BLaER1 (cell line): ENCODE data around the gene LGALS3BP.
"Not testable (repeated sequence)": the region's sequence is repeated elsewhere in the genome, so short reads cannot be mapped to it uniquely, and the experiment has no call there.

Experiments used
- H3K27ac ChIP-seq: shearing (Covaris generic); formaldehyde crosslinking; 2 replicates; pipeline ENCODE4 v1.8.1; 2022
- H3K27me3 ChIP-seq: shearing (Covaris generic); formaldehyde crosslinking; 2 replicates; pipeline ENCODE4 v1.8.1; 2022
- H3K36me3 ChIP-seq: shearing (Covaris generic); formaldehyde crosslinking; 2 replicates; pipeline ENCODE4 v1.8.1; 2022
- H3K4me1 ChIP-seq: shearing (Covaris generic); formaldehyde crosslinking; 2 replicates; pipeline ENCODE4 v1.8.1; 2022
- H3K4me2 ChIP-seq: shearing (Covaris generic); formaldehyde crosslinking; 2 replicates; pipeline ENCODE4 v1.8.1; 2022
- H3K4me3 ChIP-seq: shearing (Covaris generic); formaldehyde crosslinking; 2 replicates; pipeline ENCODE4 v1.8.1; 2022
- H3K9ac ChIP-seq: shearing (Covaris generic); formaldehyde crosslinking; 2 replicates; pipeline ENCODE4 v1.8.1; 2022
- H3K9me3 ChIP-seq: shearing (Covaris generic); formaldehyde crosslinking; 2 replicates; pipeline ENCODE4 v1.8.1; 2022
- H4K20me1 ChIP-seq: shearing (Covaris generic); formaldehyde crosslinking; 2 replicates; pipeline ENCODE4 v1.8.1; 2022
- Cebpa-rat ChIP-seq: shearing (Covaris generic); IDR thresholded peaks from 2 replicates; pipeline ENCODE4 v1.8.1; 2022

LGALS3BP gene

DNA sequence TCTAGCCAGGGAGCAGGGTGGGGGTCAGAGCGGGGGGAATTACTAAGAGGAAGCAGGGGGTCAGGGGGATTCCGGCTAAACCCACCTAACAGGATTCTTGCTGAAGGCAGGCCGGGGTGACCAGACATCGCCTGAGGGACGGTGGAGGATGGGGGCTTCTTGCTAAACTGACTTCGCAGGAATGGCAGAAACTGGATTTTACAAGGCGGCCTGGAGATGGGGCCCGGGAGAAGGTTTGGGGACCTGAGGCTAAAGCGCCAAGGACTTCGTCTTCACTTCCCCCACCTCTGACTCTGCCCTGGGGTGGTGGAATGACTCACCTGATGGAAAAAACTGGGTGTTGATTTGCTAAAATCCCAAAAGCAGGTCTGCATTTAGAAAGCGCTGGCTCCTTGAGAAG is 23.5 kb downstream of the LGALS3BP start:
- H3K4me3 ChIP-seq: no peak overlapping the region
- H3K27me3 ChIP-seq: no peaks in the 10 kb centered on the region
- no peaks in the 10 kb centered on the region for H3K36me3 ChIP-seq
- peaks cover 38% of the 10 kb centered on the region for H3K4me1 ChIP-seq
- H3K9me3 ChIP-seq: 0 out of 2 replicates have a peak, but pooled peaks cover under 1% of the 10 kb centered on the region
- H3K9ac ChIP-seq: no peak overlapping the region
- H3K27ac ChIP-seq: no peak overlapping the region
- TF ChIP-seq Cebpa-rat: no peak
- H4K20me1 ChIP-seq: no peaks in the 10 kb centered on the region
- no peak overlapping the region for H3K4me2 ChIP-seq

DNA sequence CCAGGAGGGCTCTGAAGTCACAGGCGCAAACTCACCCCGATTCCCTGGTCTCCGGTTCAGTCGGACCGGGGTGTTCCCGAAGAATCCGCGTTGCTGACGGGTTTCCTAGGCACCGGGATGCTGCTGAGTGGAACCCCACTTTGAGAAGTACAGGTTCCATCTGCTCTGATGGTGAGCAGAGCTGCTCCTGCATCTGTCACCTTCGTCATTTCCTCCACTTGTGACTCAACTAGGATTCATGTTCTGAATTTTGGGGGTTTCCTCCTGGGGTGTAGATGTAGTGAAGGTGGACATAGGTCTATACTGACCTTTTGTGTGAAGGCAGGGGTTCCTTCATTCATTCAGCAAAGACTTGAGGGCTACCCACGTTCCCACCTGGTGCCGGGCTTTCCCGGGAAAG is 25.0 kb downstream of the LGALS3BP start:
- Histone ChIP-seq H3K9me3 (peaks cover 16% of the 10 kb centered on the region), H3K27ac (no peak overlapping the region), H3K27me3 (no peaks in the 10 kb centered on the region), H4K20me1 (no peaks in the 10 kb centered on the region), H3K4me3 (no peak overlapping the region), H3K4me2 (no peak overlapping the region), H3K36me3 (0 out of 2 replicates have a peak, but pooled peaks cover 5% of the 10 kb centered on the region), H3K4me1 (peaks cover 36% of the 10 kb centered on the region), H3K9ac (no peak overlapping the region)
- no peak for TF ChIP-seq Cebpa-rat

- Histone ChIP-seq H3K4me2 (peak overlapping the region; percentile 89), H3K9me3 (peaks cover 17% of the 10 kb centered on the region), H3K27me3 (no peaks in the 10 kb centered on the region), H3K4me3 (no peak overlapping the region), H4K20me1 (no peaks in the 10 kb centered on the region), H3K36me3 (0 out of 2 replicates have a peak, but pooled peaks cover 5% of the 10 kb centered on the region), H3K27ac (peak overlapping the region; percentile 91), H3K9ac (peak overlapping the region; percentile 82; the same call in 1 of the 2 replicates), H3K4me1 (peaks cover 36% of the 10 kb centered on the region)
- TF ChIP-seq Cebpa-rat: no peak
Observed at GRCh38 chr17:78953356-78954350, 26.1 kb downstream of the LGALS3BP start.

- H3K4me1 ChIP-seq: peaks cover 42% of the 10 kb centered on the region
- H4K20me1 ChIP-seq: no peaks in the 10 kb centered on the region
- no peaks in the 10 kb centered on the region for H3K27me3 ChIP-seq
- H3K36me3 ChIP-seq: 0 out of 2 replicates have a peak, but pooled peaks cover 5% of the 10 kb centered on the region
- H3K9me3 ChIP-seq: peaks cover 17% of the 10 kb centered on the region
- TF ChIP-seq Cebpa-rat: no peak
- H3K9ac ChIP-seq: peak overlapping the region; percentile 82
- H3K4me3 ChIP-seq: peak overlapping the region; percentile 48; the same call in 1 of the 2 replicates
- H3K27ac ChIP-seq: peak overlapping the region; percentile 91
- peak overlapping the region; percentile 89 for H3K4me2 ChIP-seq
Observed at GRCh38 chr17:78952706-78953105, 27.0 kb downstream of the LGALS3BP start.

DNA sequence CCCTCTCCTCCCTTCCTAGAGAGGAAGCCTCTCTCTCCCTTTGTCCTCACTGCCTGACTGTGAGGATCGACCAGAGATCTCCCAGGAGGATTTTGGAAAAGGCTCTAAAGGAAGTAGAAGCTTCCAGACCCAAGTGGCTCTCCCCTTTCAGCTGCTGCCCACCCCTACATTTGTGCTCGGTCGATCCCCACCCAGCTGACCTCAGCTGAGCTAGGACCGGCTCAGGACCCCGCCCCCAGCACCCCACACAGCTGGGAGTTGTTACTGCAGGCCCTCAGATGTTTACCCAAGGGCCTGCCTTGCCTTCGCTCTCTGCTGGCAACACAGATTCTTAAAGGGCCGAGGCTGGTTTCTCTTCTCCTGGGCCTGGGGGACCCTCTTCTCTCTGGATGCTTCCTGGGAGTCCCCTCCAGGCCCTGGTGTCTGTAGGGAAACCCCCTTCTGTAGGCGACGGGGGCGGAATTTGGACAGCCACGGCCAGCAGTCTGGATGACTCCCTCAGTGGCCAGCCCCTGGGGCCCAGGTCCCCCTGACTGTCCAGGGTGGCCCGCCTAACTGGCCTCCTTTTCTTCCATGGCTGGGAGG is 27.7 kb downstream of the LGALS3BP start:
- peaks cover 48% of the 10 kb centered on the region for H3K4me1 ChIP-seq
- 0 out of 2 replicates have a peak, but pooled peaks cover 5% of the 10 kb centered on the region for H3K36me3 ChIP-seq
- peak overlapping the region; percentile 89 for H3K4me2 ChIP-seq
- H3K9me3 ChIP-seq: peaks cover 17% of the 10 kb centered on the region
- no peaks in the 10 kb centered on the region for H4K20me1 ChIP-seq
- TF ChIP-seq Cebpa-rat: no peak
- H3K27me3 ChIP-seq: no peaks in the 10 kb centered on the region
- H3K9ac ChIP-seq: peak overlapping the region; percentile 82
- H3K27ac ChIP-seq: peak overlapping the region; percentile 91
- peak overlapping the region; percentile 48 for H3K4me3 ChIP-seq

DNA sequence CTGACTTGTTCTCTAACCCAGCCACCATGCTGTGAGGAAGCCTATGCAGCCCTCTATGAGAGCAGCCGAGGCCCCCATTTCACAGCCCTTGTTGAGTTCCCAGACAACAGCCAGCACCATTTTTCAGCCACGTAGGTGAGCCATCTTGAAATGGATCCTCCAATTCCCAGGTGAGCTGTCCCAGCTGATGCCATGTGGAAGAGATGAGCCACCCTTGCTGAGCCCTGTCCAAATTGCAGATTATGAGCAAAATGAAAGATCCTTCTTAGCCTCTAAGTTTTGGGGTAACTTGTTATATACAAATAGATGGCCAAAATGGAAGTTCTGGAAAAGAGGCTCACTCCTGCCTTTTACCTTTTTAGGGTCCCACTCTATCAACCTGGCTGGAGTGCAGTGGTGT is 28.9 kb downstream of the LGALS3BP start:
- Histone ChIP-seq H3K4me1 (peaks cover 60% of the 10 kb centered on the region), H3K36me3 (0 out of 2 replicates have a peak, but pooled peaks cover 5% of the 10 kb centered on the region), H3K27ac (no peak overlapping the region), H3K4me3 (no peak overlapping the region; the same call in 1 of the 2 replicates), H3K9me3 (peaks cover 17% of the 10 kb centered on the region), H4K20me1 (no peaks in the 10 kb centered on the region), H3K4me2 (peak overlapping the region; percentile 89; the same call in 1 of the 2 replicates), H3K27me3 (no peaks in the 10 kb centered on the region), H3K9ac (no peak overlapping the region)
- no peak for TF ChIP-seq Cebpa-rat

DNA sequence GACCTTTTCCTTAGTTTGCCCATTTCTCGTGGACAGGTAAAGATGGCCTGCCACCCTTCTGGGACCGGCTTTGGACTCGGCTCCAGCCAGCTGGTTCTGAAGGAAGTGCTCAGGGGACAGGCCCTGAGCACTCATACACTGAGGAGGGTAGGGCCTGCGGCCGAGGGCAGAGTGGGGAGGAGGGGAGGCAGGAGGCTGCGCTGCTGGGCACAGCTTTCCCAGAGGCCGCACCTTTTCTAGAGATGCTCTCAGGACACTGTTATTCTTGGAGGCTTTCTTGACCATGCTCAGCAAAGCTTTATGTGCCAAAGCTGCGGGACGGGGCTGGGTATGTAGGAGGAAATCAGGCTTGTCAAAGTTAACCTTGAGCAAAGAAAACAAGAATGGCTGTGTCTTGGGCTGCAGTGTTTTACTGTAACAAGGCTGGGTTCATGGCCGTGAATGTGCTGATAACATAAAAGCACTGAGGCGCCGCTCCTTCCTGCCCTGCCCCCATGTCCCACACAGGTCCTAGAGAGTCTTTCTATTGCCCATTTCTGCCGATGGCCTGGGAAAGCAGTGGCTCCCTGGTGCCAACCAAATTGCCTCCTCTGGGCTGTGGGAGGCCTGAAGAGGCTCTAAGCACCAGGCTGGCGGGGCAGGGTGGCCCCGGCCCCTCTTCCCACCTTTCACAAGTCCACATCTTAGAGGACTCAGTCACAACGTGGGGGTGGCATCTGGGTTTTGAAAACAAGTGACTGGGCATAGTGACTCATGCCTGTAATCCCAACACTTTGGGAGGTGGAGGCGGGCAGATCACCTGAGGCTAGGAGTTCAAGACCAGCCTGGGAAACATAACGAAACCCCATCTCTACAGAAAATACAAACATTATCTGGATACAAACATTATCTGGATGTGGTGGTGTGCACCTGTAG is 32.2 kb downstream of the LGALS3BP start:
- Histone ChIP-seq H4K20me1 (no peaks in the 10 kb centered on the region), H3K4me2 (peak overlapping the region; percentile 85), H3K4me3 (no peak overlapping the region), H3K4me1 (peaks cover 70% of the 10 kb centered on the region), H3K27me3 (no peaks in the 10 kb centered on the region), H3K27ac (peak overlapping the region; percentile 60), H3K36me3 (0 out of 2 replicates have a peak, but pooled peaks cover 5% of the 10 kb centered on the region), H3K9me3 (peaks cover 17% of the 10 kb centered on the region), H3K9ac (0 out of 2 replicates have a peak overlapping the region, but pooled peaks have one; percentile 15)
- no peak for TF ChIP-seq Cebpa-rat

- Histone ChIP-seq H3K9ac (peak overlapping the region; percentile 45; the same call in 1 of the 2 replicates), H3K36me3 (0 out of 2 replicates have a peak, but pooled peaks cover 5% of the 10 kb centered on the region), H3K4me1 (peaks cover 62% of the 10 kb centered on the region), H3K27ac (peak overlapping the region; percentile 60), H3K27me3 (no peaks in the 10 kb centered on the region), H3K9me3 (peaks cover 17% of the 10 kb centered on the region), H3K4me2 (peak overlapping the region; percentile 85), H3K4me3 (no peak overlapping the region), H4K20me1 (no peaks in the 10 kb centered on the region)
- TF ChIP-seq Cebpa-rat: no peak
Observed at GRCh38 chr17:78946631-78947030, 33.1 kb downstream of the LGALS3BP start.

GRCh38 chr17:78946131-78946530 is 33.6 kb downstream of the LGALS3BP start:
- Histone ChIP-seq H3K4me3 (no peak overlapping the region), H3K36me3 (0 out of 2 replicates have a peak, but pooled peaks cover 5% of the 10 kb centered on the region), H3K27me3 (no peaks in the 10 kb centered on the region), H3K4me1 (peaks cover 57% of the 10 kb centered on the region), H4K20me1 (no peaks in the 10 kb centered on the region), H3K4me2 (peak overlapping the region; percentile 85), H3K27ac (peak overlapping the region; percentile 60), H3K9ac (peak overlapping the region; percentile 45; the same call in 1 of the 2 replicates), H3K9me3 (peaks cover 15% of the 10 kb centered on the region)
- TF ChIP-seq Cebpa-rat: no peak

DNA sequence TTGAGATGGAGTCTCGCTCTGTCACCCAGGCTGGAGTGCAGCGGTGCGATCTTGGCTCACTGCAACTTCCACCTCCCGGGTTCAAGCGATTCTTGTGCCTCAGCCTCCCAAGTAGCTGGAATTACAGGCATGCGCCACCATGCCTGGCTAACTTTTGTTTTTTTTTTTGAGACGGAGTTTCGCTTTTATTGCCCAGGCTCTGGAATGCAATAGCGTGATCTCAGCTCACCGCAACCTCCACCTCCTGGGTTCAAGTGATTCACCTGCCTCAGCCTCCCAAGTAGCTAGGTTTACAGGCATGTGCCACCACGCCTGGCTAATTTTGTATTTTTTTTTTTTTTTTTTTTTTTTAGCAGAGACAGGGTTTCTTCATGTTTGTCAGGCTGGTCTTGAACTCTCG is 34.3 kb downstream of the LGALS3BP start:
- Histone ChIP-seq H3K4me2 (peak overlapping the region; percentile 85), H3K27ac (peak overlapping the region; percentile 60), H3K4me1 (peaks cover 61% of the 10 kb centered on the region)
- H3K9me3 ChIP-seq, H3K36me3 ChIP-seq, H3K27me3 ChIP-seq, H4K20me1 ChIP-seq, H3K9ac ChIP-seq, H3K4me3 ChIP-seq: not testable (repeated sequence)
